DMS153 (cell line): ENCODE data around the gene SNX32.
A peak's percentile ranks its signal among the peaks of the same experiment; 100 is the strongest.

Experiments
- DNase-seq: peaks from one replicate; lab custom pipeline; 2025; lab: John Stamatoyannopoulos, UW

Gene SNX32

GRCh38 chr11:65868907-65869306 lies 35.1 kb downstream of the SNX32 start:
- no peak for DNase-seq

- DNase-seq = no peak
These were observed 36.0 kb downstream of the SNX32 start for GRCh38 chr11:65869643-65870306.

- DNase-seq = no peak
These were observed 36.5 kb downstream of the SNX32 start for GRCh38 chr11:65870307-65870658.

- DNase-seq = peak; percentile 78
These were observed 37.2 kb downstream of the SNX32 start for GRCh38 chr11:65870706-65871681.

- no peak for DNase-seq
These were observed 38.2 kb downstream of the SNX32 start for GRCh38 chr11:65871811-65872548.

GRCh38 chr11:65872586-65873317 lies 39.0 kb downstream of the SNX32 start, which contains the start of gene EFEMP2:
Gene EFEMP2 (minus strand): TSS chr11:65872800. CDS start chr11:65872354, 446 bp downstream.
- DNase-seq = no peak

- peak; percentile 86 for DNase-seq
These were observed 39.8 kb downstream of the SNX32 start for GRCh38 chr11:65873318-65874156.

GRCh38 chr11:65879617-65880016 lies 45.9 kb downstream of the SNX32 start, which contains the start of gene CTSW:
Gene CTSW (plus strand): TSS chr11:65879837. CDS start chr11:65879855, 18 bp downstream.
- DNase-seq = no peak

- no peak for DNase-seq
These were observed 46.3 kb downstream of the SNX32 start for GRCh38 chr11:65880027-65880426.

GRCh38 chr11:65880844-65881421 lies 47.2 kb downstream of the SNX32 start:
- no peak for DNase-seq

- DNase-seq = no peak
These were observed 48.6 kb downstream of the SNX32 start for GRCh38 chr11:65882120-65883057.

- no peak for DNase-seq
These were observed 49.4 kb downstream of the SNX32 start for GRCh38 chr11:65883058-65883761.

GRCh38 chr11:65883786-65884715 lies 50.3 kb downstream of the SNX32 start:
- no peak for DNase-seq

- DNase-seq = peak; percentile 49
These were observed 50.9 kb downstream of the SNX32 start for GRCh38 chr11:65884716-65885092.

- no peak for DNase-seq
These were observed 51.5 kb downstream of the SNX32 start for GRCh38 chr11:65885231-65885630.

GRCh38 chr11:65885808-65886536 lies 52.2 kb downstream of the SNX32 start:
- no peak for DNase-seq
